ENCODE measurements around the gene MPPE1.

DNA sequence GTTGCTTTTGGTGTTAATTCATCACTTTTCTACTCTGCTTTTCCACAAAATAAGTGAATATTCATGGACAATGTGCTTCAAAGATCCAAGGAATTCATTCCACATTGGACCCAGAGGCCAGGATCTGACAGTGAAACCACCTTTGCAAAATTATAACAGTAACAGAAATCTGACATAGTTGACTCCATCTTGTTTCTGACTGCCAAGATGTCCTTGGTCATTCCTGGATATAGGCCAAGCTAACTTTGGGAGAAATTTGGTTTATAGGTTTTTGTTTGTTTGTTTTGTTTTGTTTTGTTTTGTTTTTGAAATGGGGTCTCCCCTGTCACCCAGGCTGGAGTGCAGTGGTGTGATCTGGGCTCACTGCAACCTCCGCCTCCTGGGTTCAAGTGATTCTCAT lies 10.3 kb downstream of the MPPE1 start:
- TF ChIP-seq BHLHE40 (IDR thresholded peaks at IDR 0.05; ENCODE audit: low read depth, low read length) (no peak), CEBPB (IDR thresholded peaks at IDR 0.05; ENCODE audit: low read depth, low read length) (no peak), MAZ (IDR thresholded peaks at IDR 0.05; ENCODE audit: borderline replicate concordance, low read depth, low read length) (no peak), NFE2L2 (IDR thresholded peaks at IDR 0.05; ENCODE audit: low read depth, low read length) (no peak), CHD1 (IDR thresholded peaks at IDR 0.05; ENCODE audit: low read depth, low read length) (no peak), RFX5 (IDR thresholded peaks at IDR 0.05; ENCODE audit: low read depth, low read length) (no peak), POLR2A (IDR thresholded peaks at IDR 0.05; ENCODE audit: low read depth, low read length) (no peak), FOS (IDR thresholded peaks at IDR 0.05; ENCODE audit: low read depth, low read length) (no peak)
- TF ChIP-seq, protein P1, sequence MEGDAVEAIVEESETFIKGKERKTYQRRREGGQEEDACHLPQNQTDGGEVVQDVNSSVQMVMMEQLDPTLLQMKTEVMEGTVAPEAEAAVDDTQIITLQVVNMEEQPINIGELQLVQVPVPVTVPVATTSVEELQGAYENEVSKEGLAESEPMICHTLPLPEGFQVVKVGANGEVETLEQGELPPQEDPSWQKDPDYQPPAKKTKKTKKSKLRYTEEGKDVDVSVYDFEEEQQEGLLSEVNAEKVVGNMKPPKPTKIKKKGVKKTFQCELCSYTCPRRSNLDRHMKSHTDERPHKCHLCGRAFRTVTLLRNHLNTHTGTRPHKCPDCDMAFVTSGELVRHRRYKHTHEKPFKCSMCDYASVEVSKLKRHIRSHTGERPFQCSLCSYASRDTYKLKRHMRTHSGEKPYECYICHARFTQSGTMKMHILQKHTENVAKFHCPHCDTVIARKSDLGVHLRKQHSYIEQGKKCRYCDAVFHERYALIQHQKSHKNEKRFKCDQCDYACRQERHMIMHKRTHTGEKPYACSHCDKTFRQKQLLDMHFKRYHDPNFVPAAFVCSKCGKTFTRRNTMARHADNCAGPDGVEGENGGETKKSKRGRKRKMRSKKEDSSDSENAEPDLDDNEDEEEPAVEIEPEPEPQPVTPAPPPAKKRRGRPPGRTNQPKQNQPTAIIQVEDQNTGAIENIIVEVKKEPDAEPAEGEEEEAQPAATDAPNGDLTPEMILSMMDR (conservative IDR thresholded peaks at IDR 0.05; ENCODE audit: low read depth, low read length) = no peak
- TF ChIP-seq, protein P2, sequence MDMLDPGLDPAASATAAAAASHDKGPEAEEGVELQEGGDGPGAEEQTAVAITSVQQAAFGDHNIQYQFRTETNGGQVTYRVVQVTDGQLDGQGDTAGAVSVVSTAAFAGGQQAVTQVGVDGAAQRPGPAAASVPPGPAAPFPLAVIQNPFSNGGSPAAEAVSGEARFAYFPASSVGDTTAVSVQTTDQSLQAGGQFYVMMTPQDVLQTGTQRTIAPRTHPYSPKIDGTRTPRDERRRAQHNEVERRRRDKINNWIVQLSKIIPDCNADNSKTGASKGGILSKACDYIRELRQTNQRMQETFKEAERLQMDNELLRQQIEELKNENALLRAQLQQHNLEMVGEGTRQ (IDR thresholded peaks at IDR 0.05; ENCODE audit: low read depth, low read length) = no peak

Data from IMR-90 (cell line).